Esophagus mucosa (tissue), 1 donor: Measurements from ENCODE around the gene C5orf58. TPM values are rescaled to one million over a fixed set of nuclear protein-coding genes. Genes with fewer than 3 reads are reported as not detected.
"Not testable (repeated sequence)": the region's sequence is repeated elsewhere in the genome, so short reads cannot be mapped to it uniquely, and the experiment has no call there.

Experiments
- ATAC-seq: fragments of 200-7000 bp; cut with Tn5 transposase; one replicate; pipeline ENCODE4 v1.9.1; 2020
- total RNA-seq: library from RNA; stranded (reverse); gene quantifications from one replicate; pipeline ENCODE4 v1.2.4, GENCODE V29; 2023
- donor health status: DM: yes; HTN: yes; CAD: no.

C5orf58 gene
- total RNA-seq, 1 donor from 2014 or later: not detected

- peak; percentile 70 for ATAC-seq
Measured at GRCh38 chr5:170225326-170226128, 7.3 kb upstream of the C5orf58 start.

- no peak for ATAC-seq
Measured at GRCh38 chr5:170226129-170226615, 6.6 kb upstream of the C5orf58 start.

- no peak for ATAC-seq
Measured at GRCh38 chr5:170226661-170227060, 6.1 kb upstream of the C5orf58 start.

GRCh38 chr5:170228762-170229435, 3.9 kb upstream of the C5orf58 start:
- ATAC-seq: no peak

- no peak for ATAC-seq
Measured at GRCh38 chr5:170233358-170233892, 640 bp downstream of the C5orf58 start.

- no peak for ATAC-seq
Measured at GRCh38 chr5:170235876-170236864, 3.4 kb downstream of the C5orf58 start.

- no peak for ATAC-seq
Measured at GRCh38 chr5:170238456-170239196, 5.8 kb downstream of the C5orf58 start.

GRCh38 chr5:170245436-170245835, 12.7 kb downstream of the C5orf58 start:
- not testable (repeated sequence) for ATAC-seq

GRCh38 chr5:170246126-170246870, 13.5 kb downstream of the C5orf58 start:
- no peak for ATAC-seq

GRCh38 chr5:170247363-170247762, 14.6 kb downstream of the C5orf58 start:
- ATAC-seq: no peak

- no peak for ATAC-seq
Measured at GRCh38 chr5:170248172-170248930, 15.6 kb downstream of the C5orf58 start.

- ATAC-seq: not testable (repeated sequence)
Measured at GRCh38 chr5:170248931-170249227, 16.1 kb downstream of the C5orf58 start.

GRCh38 chr5:170249355-170249754, 16.6 kb downstream of the C5orf58 start:
- ATAC-seq: no peak

- ATAC-seq: no peak
Measured at GRCh38 chr5:170250810-170251317, 18.1 kb downstream of the C5orf58 start.

GRCh38 chr5:170251462-170251861, 18.7 kb downstream of the C5orf58 start:
- ATAC-seq: peak; percentile 52

GRCh38 chr5:170252109-170252508, 19.3 kb downstream of the C5orf58 start:
- no peak for ATAC-seq

GRCh38 chr5:170252720-170253350, 20.1 kb downstream of the C5orf58 start:
- ATAC-seq: no peak

- ATAC-seq: peak; percentile 80
Measured at GRCh38 chr5:170254056-170254455, 21.3 kb downstream of the C5orf58 start.

GRCh38 chr5:170256571-170256970, 23.8 kb downstream of the C5orf58 start:
- ATAC-seq: no peak
